ENCODE results near the gene KCNJ5.
A peak's percentile ranks its signal among the peaks of the same experiment; 100 is the strongest.

Gene KCNJ5

DNA sequence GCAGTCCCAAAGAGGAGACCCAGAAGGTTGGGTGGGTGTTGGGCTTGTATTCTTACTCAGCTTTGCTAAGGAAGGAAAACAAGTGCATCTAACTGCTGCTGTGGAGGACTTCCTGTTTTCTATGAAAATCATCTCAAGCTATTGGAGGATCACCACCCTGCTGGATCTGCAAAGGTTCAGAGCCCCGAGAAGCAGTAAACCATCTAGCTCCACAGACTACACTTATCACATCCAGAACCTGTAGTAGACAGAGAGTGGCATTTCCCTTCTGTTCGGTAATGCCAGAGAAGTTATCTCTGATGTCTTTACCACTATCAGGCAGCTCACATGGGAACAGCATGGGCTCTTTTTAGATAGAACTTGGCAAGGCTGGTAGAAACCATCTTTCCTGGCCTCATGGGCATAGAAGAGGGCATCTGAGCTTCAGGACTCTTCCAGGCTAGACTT, 45.8 kb upstream of the KCNJ5 start:
- Histone ChIP-seq H3K27me3 (ENCODE audit: insufficient read depth, poor library complexity, severe bottlenecking) (no peaks in the 10 kb centered on the region), H3K27ac (replicated peaks) (no peak overlapping the region), H3K4me3 (replicated peaks; ENCODE audit: insufficient read depth, low read length) (no peak overlapping the region)
- DNase-seq (ENCODE audit: low read depth in 1 of 2, low spot score in 1 of 2) = peak in 1 of 2 experiments; percentile 9
- peak; percentile 86 for TF ChIP-seq SPI1 (IDR thresholded peaks at IDR 0.05; ENCODE audit: borderline replicate concordance, low read depth)
- TF ChIP-seq, protein P1, sequence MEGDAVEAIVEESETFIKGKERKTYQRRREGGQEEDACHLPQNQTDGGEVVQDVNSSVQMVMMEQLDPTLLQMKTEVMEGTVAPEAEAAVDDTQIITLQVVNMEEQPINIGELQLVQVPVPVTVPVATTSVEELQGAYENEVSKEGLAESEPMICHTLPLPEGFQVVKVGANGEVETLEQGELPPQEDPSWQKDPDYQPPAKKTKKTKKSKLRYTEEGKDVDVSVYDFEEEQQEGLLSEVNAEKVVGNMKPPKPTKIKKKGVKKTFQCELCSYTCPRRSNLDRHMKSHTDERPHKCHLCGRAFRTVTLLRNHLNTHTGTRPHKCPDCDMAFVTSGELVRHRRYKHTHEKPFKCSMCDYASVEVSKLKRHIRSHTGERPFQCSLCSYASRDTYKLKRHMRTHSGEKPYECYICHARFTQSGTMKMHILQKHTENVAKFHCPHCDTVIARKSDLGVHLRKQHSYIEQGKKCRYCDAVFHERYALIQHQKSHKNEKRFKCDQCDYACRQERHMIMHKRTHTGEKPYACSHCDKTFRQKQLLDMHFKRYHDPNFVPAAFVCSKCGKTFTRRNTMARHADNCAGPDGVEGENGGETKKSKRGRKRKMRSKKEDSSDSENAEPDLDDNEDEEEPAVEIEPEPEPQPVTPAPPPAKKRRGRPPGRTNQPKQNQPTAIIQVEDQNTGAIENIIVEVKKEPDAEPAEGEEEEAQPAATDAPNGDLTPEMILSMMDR (IDR thresholded peaks at IDR 0.05; ENCODE audit: insufficient read depth, low read length) = no peak

DNA sequence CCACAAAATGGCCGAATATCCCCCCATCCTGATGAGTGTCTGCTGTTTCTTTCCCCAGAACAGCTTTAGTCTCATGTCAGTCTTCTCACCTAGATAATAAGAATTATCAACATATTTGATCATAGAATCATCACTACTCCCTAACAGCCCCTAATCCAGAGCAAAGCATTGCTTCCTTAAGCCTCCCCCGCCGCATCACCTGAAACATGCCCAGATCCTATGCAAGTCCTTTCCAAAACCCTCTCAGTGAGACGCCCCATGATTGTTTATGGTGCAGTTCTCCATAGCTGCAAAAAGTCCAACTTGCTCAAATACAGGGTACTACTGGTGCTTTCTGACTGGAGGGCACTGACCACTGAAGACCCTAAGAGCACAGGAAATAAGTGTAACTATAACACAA, 44.2 kb upstream of the KCNJ5 start:
- DNase-seq (ENCODE audit: low read depth in 1 of 2, low spot score in 1 of 2) = no peak
- Histone ChIP-seq H3K27ac (replicated peaks) (no peak overlapping the region), H3K27me3 (ENCODE audit: insufficient read depth, poor library complexity, severe bottlenecking) (no peaks in the 10 kb centered on the region), H3K4me3 (replicated peaks; ENCODE audit: insufficient read depth, low read length) (no peak overlapping the region)
- TF ChIP-seq SPI1 (IDR thresholded peaks at IDR 0.05; ENCODE audit: borderline replicate concordance, low read depth) = no peak
- TF ChIP-seq, protein P1 (IDR thresholded peaks at IDR 0.05; ENCODE audit: insufficient read depth, low read length) = no peak
- no peak for TF ChIP-seq GABPA (IDR thresholded peaks at IDR 0.05; ENCODE audit: low read depth)
- no peak for TF ChIP-seq POLR2AphosphoS5 (IDR thresholded peaks at IDR 0.05; ENCODE audit: low read depth)
- TF ChIP-seq, protein P2, sequence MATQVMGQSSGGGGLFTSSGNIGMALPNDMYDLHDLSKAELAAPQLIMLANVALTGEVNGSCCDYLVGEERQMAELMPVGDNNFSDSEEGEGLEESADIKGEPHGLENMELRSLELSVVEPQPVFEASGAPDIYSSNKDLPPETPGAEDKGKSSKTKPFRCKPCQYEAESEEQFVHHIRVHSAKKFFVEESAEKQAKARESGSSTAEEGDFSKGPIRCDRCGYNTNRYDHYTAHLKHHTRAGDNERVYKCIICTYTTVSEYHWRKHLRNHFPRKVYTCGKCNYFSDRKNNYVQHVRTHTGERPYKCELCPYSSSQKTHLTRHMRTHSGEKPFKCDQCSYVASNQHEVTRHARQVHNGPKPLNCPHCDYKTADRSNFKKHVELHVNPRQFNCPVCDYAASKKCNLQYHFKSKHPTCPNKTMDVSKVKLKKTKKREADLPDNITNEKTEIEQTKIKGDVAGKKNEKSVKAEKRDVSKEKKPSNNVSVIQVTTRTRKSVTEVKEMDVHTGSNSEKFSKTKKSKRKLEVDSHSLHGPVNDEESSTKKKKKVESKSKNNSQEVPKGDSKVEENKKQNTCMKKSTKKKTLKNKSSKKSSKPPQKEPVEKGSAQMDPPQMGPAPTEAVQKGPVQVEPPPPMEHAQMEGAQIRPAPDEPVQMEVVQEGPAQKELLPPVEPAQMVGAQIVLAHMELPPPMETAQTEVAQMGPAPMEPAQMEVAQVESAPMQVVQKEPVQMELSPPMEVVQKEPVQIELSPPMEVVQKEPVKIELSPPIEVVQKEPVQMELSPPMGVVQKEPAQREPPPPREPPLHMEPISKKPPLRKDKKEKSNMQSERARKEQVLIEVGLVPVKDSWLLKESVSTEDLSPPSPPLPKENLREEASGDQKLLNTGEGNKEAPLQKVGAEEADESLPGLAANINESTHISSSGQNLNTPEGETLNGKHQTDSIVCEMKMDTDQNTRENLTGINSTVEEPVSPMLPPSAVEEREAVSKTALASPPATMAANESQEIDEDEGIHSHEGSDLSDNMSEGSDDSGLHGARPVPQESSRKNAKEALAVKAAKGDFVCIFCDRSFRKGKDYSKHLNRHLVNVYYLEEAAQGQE (IDR thresholded peaks at IDR 0.05; ENCODE audit: insufficient replicate concordance, low read depth) = no peak

DNA sequence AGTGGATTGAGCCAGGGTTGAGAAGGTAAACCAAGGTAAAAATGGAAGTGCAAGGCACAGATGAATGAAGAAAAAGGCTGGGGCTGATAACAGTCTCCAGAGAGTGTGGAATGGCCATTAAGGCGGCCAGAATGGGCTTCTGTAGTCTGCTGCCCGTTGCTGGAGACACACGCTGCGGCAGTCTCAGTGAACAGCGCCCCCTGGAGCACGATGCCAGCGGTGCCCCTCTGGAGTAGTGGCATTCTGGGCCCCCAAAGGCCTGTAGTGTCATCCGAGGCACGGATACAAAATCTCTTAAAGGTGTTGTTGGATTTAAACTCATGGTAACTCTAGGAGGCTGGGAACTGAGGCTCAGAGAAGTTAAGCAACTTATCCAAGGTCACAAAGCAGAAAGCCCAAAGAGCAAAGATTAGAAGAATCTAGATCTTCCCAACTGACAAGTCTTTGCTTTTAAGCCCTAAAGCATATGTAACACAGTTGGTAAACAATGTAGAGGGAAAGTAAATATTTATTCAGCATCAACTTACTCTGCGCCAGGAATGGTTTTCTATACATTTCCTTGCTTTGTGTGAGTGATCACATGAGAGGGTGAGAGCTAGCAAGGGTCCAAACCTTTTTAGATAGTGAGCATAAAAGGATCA, 42.2 kb upstream of the KCNJ5 start:
- TF ChIP-seq, protein P2 (IDR thresholded peaks at IDR 0.05; ENCODE audit: insufficient replicate concordance, low read depth) = no peak
- TF ChIP-seq, protein P1 (IDR thresholded peaks at IDR 0.05; ENCODE audit: insufficient read depth, low read length) = peak; percentile 61
- Histone ChIP-seq H3K27ac (replicated peaks) (no peak overlapping the region), H3K4me3 (replicated peaks; ENCODE audit: insufficient read depth, low read length) (no peak overlapping the region), H3K27me3 (ENCODE audit: insufficient read depth, poor library complexity, severe bottlenecking) (no peaks in the 10 kb centered on the region)
- peak in 1 of 2 experiments; percentile 50 for DNase-seq (ENCODE audit: low read depth in 1 of 2, low spot score in 1 of 2)

Data from HL-60 (cell line).